HS-27A (cell line): Measurements from ENCODE around the gene ERMN.

Experiments used
- DNase-seq: peaks from one replicate; pipeline ENCODE4 v3.0.0-alpha.2; 2012; ENCODE audit warnings: low read depth, missing footprints

The ERMN gene

GRCh38 chr2:157329524-157329923, 3.9 kb upstream of the ERMN start:
- DNase-seq = no peak

- no peak for DNase-seq
Measured at GRCh38 chr2:157327621-157328500, 2.2 kb upstream of the ERMN start.

DNA sequence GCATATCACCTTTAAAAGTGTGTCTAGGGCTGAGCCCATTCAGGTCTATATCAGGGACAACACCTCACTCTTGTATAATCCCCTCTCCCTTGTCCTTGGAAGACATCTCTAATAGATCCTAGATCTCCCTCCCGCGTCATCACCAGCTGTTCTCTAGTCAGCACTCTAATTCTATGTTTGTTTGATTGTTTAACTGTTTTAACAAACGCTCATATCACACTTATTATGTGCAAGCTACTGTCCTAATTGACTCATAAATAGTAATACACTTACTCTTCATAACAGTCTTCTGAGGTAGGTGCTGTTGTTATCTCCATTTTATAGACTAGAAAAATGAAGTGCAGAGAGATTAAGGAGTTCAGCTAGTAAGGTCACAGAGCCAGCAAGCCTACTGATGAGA, 1.6 kb upstream of the ERMN start:
- DNase-seq = no peak

DNA sequence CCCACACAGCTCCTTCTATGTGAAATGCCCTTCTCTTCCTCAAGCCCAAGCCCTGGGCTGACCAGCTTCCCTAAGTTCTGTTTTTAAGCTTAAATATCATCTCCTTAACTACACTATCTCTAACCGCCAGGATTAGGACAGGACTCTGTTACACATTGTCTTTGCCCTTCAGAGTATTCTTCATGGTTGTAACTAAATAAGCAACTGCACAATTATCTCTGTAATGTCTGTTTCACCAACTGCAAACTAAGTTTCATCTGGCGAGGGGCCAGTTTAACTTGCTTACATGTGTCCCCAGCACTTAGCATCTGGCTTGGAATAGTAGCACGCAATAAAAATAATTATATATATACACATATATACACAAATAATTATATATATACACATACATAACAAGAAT, 1.1 kb upstream of the ERMN start:
- DNase-seq = no peak

DNA sequence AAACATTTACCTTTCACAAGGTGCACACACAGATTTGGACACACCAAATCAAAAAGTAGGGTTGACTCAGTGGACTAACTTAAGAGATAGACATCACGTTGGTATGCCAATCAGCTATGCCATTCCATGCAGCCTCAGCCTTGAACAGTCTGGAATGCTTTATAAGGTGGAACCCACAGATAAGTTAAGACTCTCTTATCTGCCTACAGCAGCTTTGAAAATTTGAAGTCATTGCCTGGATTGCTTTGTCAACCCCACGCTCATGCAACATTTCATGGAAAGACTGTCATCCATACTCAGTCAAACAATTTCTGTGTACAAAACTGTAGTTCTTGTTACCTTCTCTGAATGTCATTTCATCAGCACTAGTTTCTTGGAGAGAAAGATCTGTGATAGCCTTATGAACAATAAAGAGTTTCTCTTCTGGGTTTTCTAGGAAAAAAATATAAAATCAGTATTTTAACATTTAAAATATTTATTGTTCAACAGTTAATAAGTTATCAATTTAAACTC, 1.2 kb downstream of the ERMN start:
- DNase-seq = no peak

DNA sequence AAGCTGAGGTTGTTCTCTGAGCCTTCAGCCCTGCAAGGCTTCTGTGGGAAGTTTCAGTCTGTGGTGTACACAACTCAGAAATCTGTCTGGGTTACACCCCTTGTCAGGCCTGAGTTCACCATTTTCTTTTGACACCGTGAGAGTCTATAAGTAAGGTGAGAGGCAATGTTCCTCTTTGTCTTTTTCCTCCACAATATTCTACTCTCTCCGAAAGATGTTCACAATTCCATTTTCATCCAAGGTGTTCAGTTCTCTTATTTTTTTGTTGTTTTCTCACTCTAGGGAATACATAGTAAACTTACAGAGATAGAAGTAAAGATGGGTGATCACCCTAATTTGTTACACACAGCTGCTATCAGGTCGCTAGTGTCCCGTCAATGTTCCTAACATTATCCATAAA, 3.2 kb downstream of the ERMN start:
- DNase-seq = no peak

DNA sequence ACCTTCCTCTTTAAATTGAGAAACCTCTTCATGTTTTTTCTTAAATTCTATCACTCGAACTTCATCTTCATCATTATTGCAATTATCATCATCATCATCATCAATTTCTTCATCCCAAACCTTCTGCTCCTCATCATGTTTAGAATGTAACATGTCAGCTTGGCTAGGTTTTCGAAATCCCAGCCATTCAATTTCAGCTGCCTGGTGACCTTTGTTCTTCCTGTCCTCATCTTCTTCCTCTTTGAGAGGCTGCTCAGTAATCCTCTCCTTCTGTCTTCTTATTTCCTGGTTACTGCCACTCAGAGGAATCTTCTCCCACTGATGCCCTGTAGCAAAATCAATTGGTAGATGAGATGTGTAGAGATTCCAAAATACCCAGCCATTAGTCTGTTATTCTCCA, 4.2 kb downstream of the ERMN start:
- DNase-seq = no peak

DNA sequence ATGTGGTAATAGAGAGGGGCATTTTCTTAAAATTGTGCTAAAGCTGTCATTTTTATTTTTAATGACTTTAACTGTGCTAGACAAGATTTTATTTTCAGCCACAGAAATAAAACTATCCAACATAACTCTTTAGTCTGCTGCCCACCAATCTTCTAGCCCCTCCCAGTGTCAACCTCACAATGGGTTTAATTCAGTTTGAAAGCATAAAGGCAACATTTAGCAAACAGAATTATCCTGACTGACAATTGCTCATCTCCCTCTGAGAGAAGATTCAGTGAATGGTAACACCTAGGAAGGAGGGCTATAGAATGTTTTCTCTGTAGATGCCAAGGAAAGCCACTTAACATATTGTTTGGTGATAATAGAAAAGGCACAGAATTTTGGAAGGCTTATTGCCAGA, 5.2 kb downstream of the ERMN start:
- DNase-seq = no peak

DNA sequence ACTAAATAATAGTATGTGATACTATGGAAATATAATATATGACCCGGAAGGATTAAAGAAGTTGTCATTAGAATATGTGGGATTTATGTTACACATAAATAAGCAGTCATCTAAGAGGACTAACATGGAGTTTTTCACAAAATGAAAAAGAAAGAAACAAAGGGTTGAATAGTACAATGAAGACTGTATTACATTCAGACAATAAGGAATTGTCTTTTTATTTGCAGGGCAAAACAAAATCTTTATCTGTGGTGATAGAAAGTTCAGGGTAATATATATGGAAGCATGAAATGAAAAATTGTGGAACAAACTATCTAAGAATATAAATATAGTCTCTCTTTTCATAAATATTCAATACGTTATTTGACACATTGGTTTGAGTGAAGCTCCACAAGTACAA, 5.8 kb downstream of the ERMN start:
- DNase-seq = no peak

DNA sequence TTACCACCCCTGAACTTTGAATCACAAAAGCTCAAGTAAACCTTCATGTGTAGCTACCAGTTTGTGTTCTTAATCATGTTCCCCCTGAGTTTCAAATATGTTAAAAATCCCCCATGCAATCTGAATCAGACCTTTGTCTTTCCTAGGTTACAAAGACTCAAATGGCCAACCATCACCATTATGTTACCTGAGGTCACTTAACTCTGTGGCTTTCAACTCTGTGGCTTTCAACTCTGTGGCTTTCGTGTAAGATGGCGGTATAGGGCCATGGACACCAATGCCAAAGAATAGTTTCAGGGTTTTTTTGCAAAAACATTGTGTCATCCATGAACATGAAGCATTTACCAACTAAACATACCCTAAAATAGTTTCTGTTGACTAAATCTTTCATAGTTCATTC, 6.7 kb downstream of the ERMN start:
- no peak for DNase-seq

GRCh38 chr2:157315901-157316300, 9.7 kb downstream of the ERMN start:
- no peak for DNase-seq

- DNase-seq = no peak
Measured at GRCh38 chr2:157312866-157313486, 12.6 kb downstream of the ERMN start.

GRCh38 chr2:157311706-157312105, 13.9 kb downstream of the ERMN start:
- DNase-seq = no peak

DNA sequence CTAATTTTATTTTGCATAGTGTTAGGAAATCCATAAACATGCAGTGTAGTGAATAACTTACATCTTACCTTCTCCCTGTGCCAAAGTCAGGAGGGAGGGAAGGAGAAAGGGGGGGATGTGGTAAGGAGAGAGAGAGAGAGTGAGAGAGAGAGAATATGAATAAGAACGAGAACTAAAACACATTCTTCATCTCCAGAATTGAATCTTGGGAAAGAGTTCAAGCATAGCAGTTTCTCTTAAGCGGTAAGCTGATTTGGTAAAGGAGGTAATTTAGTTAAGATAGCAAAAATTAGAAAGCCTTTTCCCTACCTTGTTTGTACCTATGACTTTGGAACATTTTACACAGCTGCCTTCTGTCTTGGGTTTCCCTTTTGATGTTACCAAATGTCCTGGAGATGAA, 15.7 kb downstream of the ERMN start:
- no peak for DNase-seq

DNA sequence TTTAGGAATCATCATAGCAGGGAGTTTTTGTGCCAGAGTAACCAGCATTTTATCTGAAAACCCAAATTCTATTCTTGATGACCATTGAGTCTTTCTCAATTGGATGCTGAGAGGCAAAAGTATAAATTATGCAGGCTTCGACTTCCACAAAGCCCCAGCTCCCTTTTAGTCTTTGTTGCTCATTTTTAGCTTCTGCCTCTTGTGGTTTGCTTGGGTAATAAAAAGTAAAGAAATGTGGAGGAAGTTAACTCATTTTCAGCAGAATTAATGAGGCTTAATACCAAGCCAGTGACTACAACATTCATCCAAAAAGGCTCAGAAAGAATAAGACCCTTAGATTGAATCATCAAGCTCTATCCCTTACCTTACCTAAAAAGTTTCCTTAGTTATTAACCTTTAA, 18.6 kb downstream of the ERMN start:
- no peak for DNase-seq

DNA sequence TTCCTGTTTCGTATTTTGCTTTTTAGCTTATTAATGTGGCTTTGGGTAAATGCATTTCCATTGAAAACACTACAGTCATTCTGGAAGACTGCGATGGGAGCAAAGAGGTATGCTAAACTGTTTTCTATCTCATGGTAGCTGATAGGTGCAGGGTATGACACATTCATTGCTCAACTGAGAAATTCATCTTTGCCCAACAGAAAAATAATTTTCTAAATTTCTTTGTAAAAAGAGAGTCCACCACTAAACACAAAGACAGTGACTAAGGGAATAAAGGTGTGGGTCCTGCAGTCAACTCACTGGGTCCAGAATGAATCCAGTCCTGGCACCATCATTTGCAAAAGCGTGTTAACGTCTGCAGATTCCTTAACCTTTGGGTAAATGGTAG, 19.9 kb downstream of the ERMN start:
- no peak for DNase-seq

GRCh38 chr2:157304811-157305722, 20.6 kb downstream of the ERMN start:
- DNase-seq = no peak

DNA sequence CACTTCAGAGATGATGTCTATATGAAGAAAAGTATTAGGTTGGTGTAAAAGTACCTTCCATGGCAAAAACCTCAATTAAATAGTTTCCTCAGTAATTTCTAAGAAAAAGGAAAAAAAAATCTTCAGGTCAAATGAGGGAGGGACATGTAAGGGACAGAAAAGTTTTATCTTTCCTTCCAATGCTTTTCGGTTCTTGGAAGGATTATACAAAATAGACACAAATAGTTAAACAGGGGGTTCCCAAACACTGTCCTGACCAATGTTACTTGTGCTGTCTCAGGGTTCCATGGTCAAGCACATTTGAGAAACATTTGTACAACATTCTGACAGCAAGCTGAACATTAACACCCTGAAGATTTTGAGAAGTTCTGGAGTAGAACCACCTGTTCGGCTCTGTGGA, 22.0 kb downstream of the ERMN start:
- no peak for DNase-seq

DNA sequence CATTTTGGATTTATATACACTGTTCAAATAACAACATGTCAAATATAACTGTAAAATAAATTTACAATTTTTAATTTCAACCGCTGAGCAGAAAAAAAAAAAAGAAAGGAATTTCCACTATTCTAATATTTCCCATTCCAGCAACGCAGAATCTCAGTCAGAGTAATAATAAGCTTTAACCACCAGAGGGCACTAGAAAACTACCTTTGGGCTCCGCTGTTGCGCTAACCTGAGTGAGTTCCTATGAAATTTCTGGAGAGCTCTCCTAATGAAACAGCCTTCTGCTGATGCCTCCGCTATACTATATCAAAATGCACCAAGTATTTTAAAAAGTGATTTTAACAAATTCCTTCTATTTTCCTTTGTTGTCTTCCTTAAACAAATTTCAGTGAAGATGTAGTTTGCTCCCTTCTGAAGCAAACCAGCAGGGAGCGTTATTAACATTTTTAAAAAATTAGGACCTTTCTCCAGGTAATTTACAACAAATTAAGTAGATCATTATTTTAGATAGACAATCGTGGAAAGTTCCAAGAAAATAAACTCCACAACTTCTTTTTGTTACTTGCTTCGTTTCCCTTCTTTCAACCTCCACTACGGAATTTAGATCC, 23.0 kb downstream of the ERMN start:
- no peak for DNase-seq

GRCh38 chr2:157301307-157301706, 24.3 kb downstream of the ERMN start:
- no peak for DNase-seq

GRCh38 chr2:157296958-157297357, 28.7 kb downstream of the ERMN start:
- DNase-seq = no peak

- DNase-seq = no peak
Measured at GRCh38 chr2:157296490-157296889, 29.1 kb downstream of the ERMN start.
